Hepatocyte (in vitro differentiated cells): ENCODE data around the gene PLEKHA8. TPM values are rescaled to one million over a fixed set of nuclear protein-coding genes. Genes with fewer than 3 reads are reported as not detected.

ENCODE experiments used
- DNase-seq: peaks from one replicate; pipeline ENCODE4 v3.0.0-alpha.2; 2016; ENCODE audit warnings: low spot score
- H2AFZ ChIP-seq: fragments of 200-600 bp; sonication (generic); 2 replicates; pipeline ENCODE4 v1.6.0; 2016; ENCODE audit warnings: antibody characterized with exemption, mild to moderate bottlenecking
- H3K27ac ChIP-seq: fragments of 200-600 bp; sonication (generic); 2 replicates; pipeline ENCODE4 v1.5.1; 2016; ENCODE audit warnings: mild to moderate bottlenecking
- H3K27me3 ChIP-seq: fragments of 200-600 bp; sonication (generic); 2 replicates; pipeline ENCODE4 v1.6.1; 2016
- H3K36me3 ChIP-seq: fragments of 200-600 bp; sonication (generic); replicated peaks from 2 replicates; pipeline ENCODE4 v1.5.1; 2016; ENCODE audit warnings: low read depth; ENCODE audit not compliant: insufficient read depth
- H3K4me1 ChIP-seq: fragments of 200-600 bp; sonication (generic); 2 replicates; pipeline ENCODE4 v1.5.1; 2016; ENCODE audit warnings: mild to moderate bottlenecking, moderate library complexity; ENCODE audit not compliant: insufficient read depth
- H3K4me2 ChIP-seq: fragments of 200-600 bp; sonication (generic); 2 replicates; pipeline ENCODE4 v1.6.0; 2016
- H3K4me3 ChIP-seq: fragments of 200-600 bp; sonication (generic); 2 replicates; pipeline ENCODE4 v1.5.1; 2016; ENCODE audit warnings: mild to moderate bottlenecking
- H3K79me2 ChIP-seq: fragments of 200-600 bp; sonication (generic); 2 replicates; pipeline ENCODE4 v1.6.0; 2017; ENCODE audit warnings: mild to moderate bottlenecking
- H3K9me2 ChIP-seq: fragments of 200-600 bp; sonication (generic); replicated peaks from 2 replicates; pipeline ENCODE4 v1.6.0; 2017; ENCODE audit warnings: mild to moderate bottlenecking; ENCODE audit not compliant: insufficient read depth
- H3K9me3 ChIP-seq: fragments of 200-600 bp; sonication (generic); 2 replicates; pipeline ENCODE4 v1.5.1; 2016; ENCODE audit warnings: low read depth, mild to moderate bottlenecking
- H4K20me1 ChIP-seq: fragments of 200-600 bp; sonication (generic); 2 replicates; pipeline ENCODE4 v1.6.0; 2016; ENCODE audit warnings: mild to moderate bottlenecking; ENCODE audit not compliant: insufficient read depth, poor library complexity, severe bottlenecking
- EZH2 ChIP-seq: fragments of 200-600 bp; sonication (generic); IDR thresholded peaks from 2 replicates; pipeline ENCODE4 v1.6.1; 2016; ENCODE audit warnings: antibody characterized with exemption, mild to moderate bottlenecking, borderline replicate concordance
- EZH2phosphoT487 ChIP-seq: fragments of 200-600 bp; sonication (generic); IDR thresholded peaks from one replicate; pipeline ENCODE4 v1.6.1; 2018; ENCODE audit warnings: antibody characterized with exemption, mild to moderate bottlenecking, low read depth, moderate library complexity; ENCODE audit not compliant: unreplicated experiment, severe bottlenecking
- WGBS: methylation state at CpG from one replicate; pipeline ENCODE4 v1.1.6; 2016; ENCODE audit warnings: low lambda C conversion rate; ENCODE audit errors: missing lambda C conversion rate; 5-methylcytosine and 5-hydroxymethylcytosine counted together
- polyA plus RNA-seq: library from polyadenylated mRNA; unstranded; fragments of >200 nt; fragmentation: Nextera tagmentation; extraction: Ambion mirVana; gene quantifications from 2 replicates; pipeline ENCODE4 v1.2.1, GENCODE V29; 2016
- total RNA-seq: library from RNA; depleted of rRNA; stranded (reverse); fragments of >200 nt; gene quantifications from 2 replicates; pipeline ENCODE4 v1.2.3, GENCODE V29; 2014
- TF ChIP-seq, protein P1 (sequence below): fragments of 200-600 bp; sonication (generic); IDR thresholded peaks from 2 replicates; pipeline ENCODE4 v1.5.1; 2016; ENCODE audit warnings: antibody characterized with exemption, mild to moderate bottlenecking; ENCODE audit not compliant: poor library complexity

The PLEKHA8 gene
- total and polyA plus RNA-seq, 2 experiments from 2014 or later = 8.7 to 17.9 TPM

DNA sequence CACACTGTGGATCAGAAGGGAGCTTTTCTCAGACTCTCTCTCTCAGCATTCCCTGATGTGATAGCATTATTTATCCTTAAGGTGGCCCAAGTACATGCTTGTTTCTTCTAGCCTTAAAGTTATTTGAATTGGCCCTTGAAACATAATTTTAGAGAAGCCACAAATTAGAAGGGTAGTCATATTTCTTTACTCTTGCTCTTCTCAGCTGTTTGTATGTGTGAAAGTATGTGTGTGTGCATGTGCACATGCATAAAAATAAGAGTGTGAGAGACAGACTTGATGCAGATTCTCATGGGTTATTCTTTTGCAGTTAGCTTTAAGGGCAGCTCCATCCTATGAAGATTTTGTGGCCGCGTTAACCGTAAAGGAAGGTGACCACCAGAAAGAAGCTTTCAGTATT lies 50.1 kb downstream of the PLEKHA8 start:
- no peak overlapping the region for H3K27ac ChIP-seq
- no peak overlapping the region for H2AFZ ChIP-seq
- H3K27me3 ChIP-seq = no peaks in the 10 kb centered on the region
- WGBS = 96% methylated on average over 3 of the region's 3 CpGs
- H3K9me2 ChIP-seq = no peaks in the 10 kb centered on the region
- H3K9me3 ChIP-seq = no peaks in the 10 kb centered on the region
- H3K4me1 ChIP-seq = peaks cover under 1% of the 10 kb centered on the region
- H3K4me2 ChIP-seq = no peak overlapping the region
- no peak overlapping the region for H3K4me3 ChIP-seq
- peaks cover 4% of the 10 kb centered on the region for H4K20me1 ChIP-seq
- no peaks in the 10 kb centered on the region for H3K79me2 ChIP-seq
- DNase-seq = no peak
- H3K36me3 ChIP-seq = no peaks in the 10 kb centered on the region
- TF ChIP-seq, protein P1, sequence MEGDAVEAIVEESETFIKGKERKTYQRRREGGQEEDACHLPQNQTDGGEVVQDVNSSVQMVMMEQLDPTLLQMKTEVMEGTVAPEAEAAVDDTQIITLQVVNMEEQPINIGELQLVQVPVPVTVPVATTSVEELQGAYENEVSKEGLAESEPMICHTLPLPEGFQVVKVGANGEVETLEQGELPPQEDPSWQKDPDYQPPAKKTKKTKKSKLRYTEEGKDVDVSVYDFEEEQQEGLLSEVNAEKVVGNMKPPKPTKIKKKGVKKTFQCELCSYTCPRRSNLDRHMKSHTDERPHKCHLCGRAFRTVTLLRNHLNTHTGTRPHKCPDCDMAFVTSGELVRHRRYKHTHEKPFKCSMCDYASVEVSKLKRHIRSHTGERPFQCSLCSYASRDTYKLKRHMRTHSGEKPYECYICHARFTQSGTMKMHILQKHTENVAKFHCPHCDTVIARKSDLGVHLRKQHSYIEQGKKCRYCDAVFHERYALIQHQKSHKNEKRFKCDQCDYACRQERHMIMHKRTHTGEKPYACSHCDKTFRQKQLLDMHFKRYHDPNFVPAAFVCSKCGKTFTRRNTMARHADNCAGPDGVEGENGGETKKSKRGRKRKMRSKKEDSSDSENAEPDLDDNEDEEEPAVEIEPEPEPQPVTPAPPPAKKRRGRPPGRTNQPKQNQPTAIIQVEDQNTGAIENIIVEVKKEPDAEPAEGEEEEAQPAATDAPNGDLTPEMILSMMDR = no peak
- TF ChIP-seq EZH2 (no peak), EZH2phosphoT487 (no peak)

DNA sequence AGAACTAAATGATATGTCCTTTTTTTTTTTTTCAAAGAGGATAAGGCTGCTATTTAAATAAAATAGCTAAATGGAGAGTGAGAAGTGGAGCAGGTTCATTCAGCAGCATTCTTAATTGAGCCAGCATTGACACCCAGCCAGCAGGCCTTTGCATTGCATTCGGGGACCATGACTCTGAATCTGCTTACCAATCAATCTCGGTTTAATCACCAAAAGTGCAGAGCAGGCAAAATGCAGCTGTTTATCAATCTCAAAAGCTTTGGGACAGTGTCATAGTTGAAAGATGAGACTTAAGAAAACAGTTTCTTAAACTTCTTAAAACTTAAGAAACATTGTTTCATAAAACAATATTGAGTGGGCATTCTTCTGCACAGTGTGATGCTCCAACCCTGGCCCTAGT lies 51.7 kb downstream of the PLEKHA8 start:
- no peak overlapping the region for H3K27ac ChIP-seq
- peaks cover 6% of the 10 kb centered on the region for H4K20me1 ChIP-seq
- no peaks in the 10 kb centered on the region for H3K79me2 ChIP-seq
- no peak overlapping the region for H2AFZ ChIP-seq
- peaks cover 4% of the 10 kb centered on the region for H3K4me1 ChIP-seq
- H3K4me3 ChIP-seq = no peak overlapping the region
- H3K36me3 ChIP-seq = no peaks in the 10 kb centered on the region
- no peaks in the 10 kb centered on the region for H3K9me2 ChIP-seq
- H3K4me2 ChIP-seq = no peak overlapping the region
- TF ChIP-seq EZH2 = no peak
- TF ChIP-seq, protein P1 = no peak
- TF ChIP-seq EZH2phosphoT487 = no peak
- no peaks in the 10 kb centered on the region for H3K27me3 ChIP-seq
- 92% methylated on average over 2 of the region's 2 CpGs for WGBS
- no peak for DNase-seq
- no peaks in the 10 kb centered on the region for H3K9me3 ChIP-seq

DNA sequence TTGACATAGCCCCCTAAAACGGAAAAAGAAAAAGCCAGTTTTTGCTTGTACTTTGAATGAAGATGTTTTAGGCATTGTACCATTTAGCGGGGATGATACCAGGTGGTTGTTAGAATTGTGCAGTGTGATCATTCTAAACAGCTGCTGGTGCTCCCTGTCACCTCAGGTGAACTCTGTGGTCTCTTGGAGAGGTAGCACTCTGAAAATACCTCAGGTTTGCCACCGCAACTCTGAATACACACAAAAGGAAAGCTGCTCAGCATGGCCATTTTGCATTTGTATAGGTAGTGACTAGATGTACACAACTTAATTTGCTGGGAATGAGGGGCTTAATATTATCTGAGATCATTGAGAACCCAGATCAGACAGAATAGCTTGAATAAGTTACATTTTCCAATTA lies 52.6 kb downstream of the PLEKHA8 start:
- no peak overlapping the region for H3K4me2 ChIP-seq
- TF ChIP-seq EZH2 (no peak), EZH2phosphoT487 (no peak)
- TF ChIP-seq, protein P1 = no peak
- peaks cover 4% of the 10 kb centered on the region for H3K4me1 ChIP-seq
- no peaks in the 10 kb centered on the region for H3K9me3 ChIP-seq
- no peak overlapping the region for H3K27ac ChIP-seq
- 95% methylated on average over 3 of the region's 3 CpGs for WGBS
- no peaks in the 10 kb centered on the region for H3K27me3 ChIP-seq
- H3K79me2 ChIP-seq = no peaks in the 10 kb centered on the region
- no peak for DNase-seq
- H2AFZ ChIP-seq = no peak overlapping the region
- H3K9me2 ChIP-seq = no peaks in the 10 kb centered on the region
- H4K20me1 ChIP-seq = peaks cover 6% of the 10 kb centered on the region
- no peaks in the 10 kb centered on the region for H3K36me3 ChIP-seq
- H3K4me3 ChIP-seq = no peak overlapping the region

DNA sequence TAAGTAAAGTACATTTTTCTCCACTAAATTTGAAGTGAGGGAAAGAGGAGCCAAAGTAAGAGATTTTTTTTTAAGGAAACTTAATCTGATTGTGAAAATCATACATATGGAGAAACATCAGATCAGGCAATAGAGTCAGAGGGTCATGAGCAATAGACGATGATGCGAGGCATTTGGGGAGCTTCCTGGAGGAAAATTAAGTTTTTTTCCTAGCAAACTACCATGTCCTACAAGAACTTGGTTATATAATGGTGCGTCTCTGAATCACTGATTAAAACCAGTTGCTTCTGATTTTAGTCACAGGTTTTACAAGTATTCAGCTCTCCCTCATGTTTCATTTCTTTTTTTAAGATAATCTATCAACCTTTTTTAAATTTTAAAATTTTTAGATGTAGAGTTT lies 54.5 kb downstream of the PLEKHA8 start:
- Histone ChIP-seq H3K4me1 (peaks cover 4% of the 10 kb centered on the region), H3K9me3 (no peaks in the 10 kb centered on the region), H3K4me2 (no peak overlapping the region), H3K27ac (no peak overlapping the region), H3K4me3 (no peak overlapping the region), H3K9me2 (no peaks in the 10 kb centered on the region), H3K79me2 (no peaks in the 10 kb centered on the region), H2AFZ (no peak overlapping the region), H4K20me1 (peaks cover 6% of the 10 kb centered on the region), H3K27me3 (no peaks in the 10 kb centered on the region), H3K36me3 (no peaks in the 10 kb centered on the region)
- DNase-seq = no peak
- TF ChIP-seq EZH2phosphoT487 (no peak), EZH2 (no peak)
- TF ChIP-seq, protein P1 = no peak
- 82% methylated on average over 3 of the region's 3 CpGs for WGBS
